Islet of Langerhans (tissue), 1 donor: ENCODE measurements around the gene CCDC87.
"Not testable (repeated sequence)": the region's sequence is repeated elsewhere in the genome, so short reads cannot be mapped to it uniquely, and the experiment has no call there.

Experiments used
- FAIRE-seq: peaks from one replicate; lab custom pipeline; 2011; peaks lifted over from hg19 to GRCh38; lab: Jason Lieb, UNC

CCDC87 gene

GRCh38 chr11:66592457-66593302, at the start of gene CCDC87, which contains the start of gene CCS:
Gene CCDC87 (minus strand): TSS chr11:66593063. CDS start chr11:66593015, 48 bp downstream.
Gene CCS (plus strand): TSS chr11:66593185. CDS start chr11:66593262, 77 bp downstream.
- FAIRE-seq: no peak

GRCh38 chr11:66641834-66642233, 49.0 kb upstream of the CCDC87 start:
- no peak for FAIRE-seq

GRCh38 chr11:66639814-66640340, 47.0 kb upstream of the CCDC87 start:
- not testable (repeated sequence) for FAIRE-seq

GRCh38 chr11:66639066-66639813, 46.4 kb upstream of the CCDC87 start:
- FAIRE-seq: no peak

GRCh38 chr11:66638177-66639065, 45.6 kb upstream of the CCDC87 start, which contains the start of gene RBM4:
Gene RBM4 (plus strand): TSS chr11:66638703. CDS start chr11:66639712, 1,009 bp downstream.
- FAIRE-seq: peak; percentile 68

DNA sequence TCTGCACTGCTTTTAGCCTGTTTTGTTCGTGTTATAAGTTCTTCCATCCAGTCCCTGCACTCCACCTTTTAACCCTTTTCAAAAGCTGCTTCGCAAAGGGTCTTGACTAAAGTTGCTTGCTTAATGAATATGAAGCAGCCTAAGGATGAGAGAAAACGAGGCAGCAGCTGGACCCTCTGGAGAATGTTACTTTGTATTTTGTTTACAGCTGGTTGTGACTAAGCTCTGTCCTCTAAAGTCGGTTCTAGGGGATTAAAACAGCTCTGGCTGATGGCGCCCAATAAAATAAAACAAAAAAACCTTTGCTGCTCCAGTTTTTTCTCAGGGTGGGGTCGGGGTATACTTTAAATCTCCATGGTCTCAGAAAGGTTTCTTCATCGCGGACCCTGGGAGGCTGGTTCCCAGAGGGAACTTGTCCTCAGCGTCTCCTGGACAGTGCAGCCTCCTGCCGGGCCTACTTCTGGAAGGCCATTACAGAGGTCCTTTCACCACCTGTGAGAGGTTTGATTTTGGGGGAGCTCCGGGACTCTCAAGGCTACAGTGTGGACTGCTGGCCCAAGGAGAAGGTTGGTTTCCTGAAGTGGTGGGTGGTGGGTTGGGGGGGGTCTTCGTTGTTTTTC, 44.8 kb upstream of the CCDC87 start:
- FAIRE-seq: no peak

DNA sequence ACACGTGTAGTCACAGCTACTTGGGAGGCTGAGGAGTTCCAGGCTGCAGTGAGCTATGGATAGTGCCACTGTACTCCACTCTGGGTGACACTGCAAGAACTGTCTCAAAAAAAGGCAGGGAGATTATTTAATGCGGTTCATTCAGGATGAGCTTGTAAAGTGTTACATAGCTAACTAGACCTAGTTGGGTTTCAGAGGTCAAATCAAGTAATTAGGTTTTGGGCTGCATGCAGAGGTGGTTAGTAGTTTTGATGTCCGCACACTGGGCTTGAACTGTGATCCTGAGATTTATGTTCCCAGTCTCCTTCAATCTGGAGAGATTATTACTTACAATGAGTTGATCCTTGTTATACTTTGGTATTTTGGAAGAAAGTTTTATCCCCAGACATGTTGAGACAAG, 43.5 kb upstream of the CCDC87 start:
- no peak for FAIRE-seq

DNA sequence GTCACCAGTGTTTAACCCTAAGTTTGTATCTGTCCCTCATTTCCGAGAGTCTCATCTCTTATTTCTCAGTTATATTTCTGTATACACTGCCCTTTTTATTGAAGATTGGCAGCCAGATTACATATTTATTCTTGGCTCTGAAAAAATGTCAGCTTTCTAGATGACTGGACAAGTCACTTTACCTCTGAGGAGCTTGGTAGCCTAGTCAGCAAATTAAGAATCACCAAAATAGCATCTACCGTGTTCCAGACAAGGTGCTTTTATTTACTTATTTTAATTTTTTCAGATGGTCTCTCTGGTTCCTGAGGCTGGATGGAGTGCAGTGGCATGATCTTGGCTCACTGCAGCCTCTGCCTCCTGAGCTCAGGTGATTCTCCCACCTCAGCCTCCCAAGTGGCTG, 40.1 kb upstream of the CCDC87 start:
- no peak for FAIRE-seq

- no peak for FAIRE-seq
These were observed 39.0 kb upstream of the CCDC87 start for GRCh38 chr11:66631883-66632282.

DNA sequence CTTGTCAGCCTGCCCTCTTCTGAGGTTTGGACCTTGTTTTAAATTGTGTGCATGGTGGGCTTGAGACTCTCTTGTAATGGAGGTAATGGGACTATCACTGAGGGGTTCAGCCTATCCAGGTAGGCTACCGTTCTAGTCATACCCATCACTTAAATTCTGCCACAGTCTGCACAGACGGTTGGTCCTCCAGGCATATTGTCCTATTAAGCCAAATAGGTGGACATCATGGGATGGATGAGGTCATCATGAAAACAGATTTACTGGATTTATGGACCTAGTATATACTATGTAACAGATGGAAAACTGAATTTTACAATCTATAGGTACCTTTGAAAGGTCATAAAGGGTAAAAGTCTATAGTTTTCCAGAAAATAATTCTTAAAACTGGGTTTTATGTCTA, 36.5 kb upstream of the CCDC87 start:
- FAIRE-seq: no peak

- no peak for FAIRE-seq
These were observed 35.3 kb upstream of the CCDC87 start for GRCh38 chr11:66628061-66628603.

- FAIRE-seq: no peak
These were observed 34.1 kb upstream of the CCDC87 start for GRCh38 chr11:66626926-66627325.

GRCh38 chr11:66626382-66626781, 33.5 kb upstream of the CCDC87 start:
- no peak for FAIRE-seq

- no peak for FAIRE-seq
These were observed 32.9 kb upstream of the CCDC87 start for GRCh38 chr11:66625752-66626149.

DNA sequence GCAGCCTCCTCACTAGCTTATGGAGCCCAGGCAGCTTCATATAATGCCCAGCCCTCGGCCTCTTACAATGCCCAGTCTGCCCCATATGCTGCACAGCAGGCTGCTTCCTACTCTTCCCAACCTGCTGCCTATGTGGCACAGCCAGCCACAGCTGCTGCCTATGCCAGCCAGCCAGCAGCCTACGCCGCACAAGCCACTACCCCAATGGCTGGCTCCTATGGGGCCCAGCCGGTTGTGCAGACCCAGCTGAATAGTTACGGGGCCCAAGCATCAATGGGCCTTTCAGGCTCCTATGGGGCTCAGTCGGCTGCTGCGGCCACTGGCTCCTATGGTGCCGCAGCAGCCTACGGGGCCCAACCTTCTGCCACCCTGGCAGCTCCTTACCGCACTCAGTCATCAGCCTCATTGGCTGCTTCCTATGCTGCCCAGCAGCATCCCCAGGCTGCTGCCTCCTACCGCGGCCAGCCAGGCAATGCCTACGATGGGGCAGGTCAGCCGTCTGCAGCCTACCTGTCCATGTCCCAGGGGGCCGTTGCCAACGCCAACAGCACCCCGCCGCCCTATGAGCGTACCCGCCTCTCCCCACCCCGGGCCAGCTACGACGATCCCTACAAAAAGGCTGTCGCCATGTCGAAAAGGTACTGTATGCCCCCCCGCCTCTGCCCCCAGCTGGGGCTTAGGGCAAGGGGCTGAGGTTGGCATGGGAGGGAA, 32.3 kb upstream of the CCDC87 start:
- no peak for FAIRE-seq

DNA sequence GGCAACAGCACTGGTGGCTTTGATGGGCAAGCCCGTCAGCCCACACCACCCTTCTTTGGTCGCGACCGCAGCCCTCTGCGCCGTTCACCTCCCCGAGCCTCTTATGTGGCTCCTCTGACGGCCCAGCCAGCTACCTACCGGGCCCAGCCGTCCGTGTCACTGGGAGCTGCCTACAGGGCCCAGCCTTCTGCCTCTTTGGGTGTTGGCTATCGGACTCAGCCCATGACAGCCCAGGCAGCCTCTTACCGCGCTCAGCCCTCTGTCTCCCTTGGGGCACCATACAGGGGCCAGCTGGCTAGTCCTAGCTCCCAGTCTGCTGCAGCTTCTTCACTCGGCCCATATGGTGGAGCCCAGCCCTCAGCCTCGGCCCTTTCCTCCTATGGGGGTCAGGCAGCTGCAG, 31.6 kb upstream of the CCDC87 start:
- no peak for FAIRE-seq

GRCh38 chr11:66619080-66619554, 26.3 kb upstream of the CCDC87 start:
- no peak for FAIRE-seq

DNA sequence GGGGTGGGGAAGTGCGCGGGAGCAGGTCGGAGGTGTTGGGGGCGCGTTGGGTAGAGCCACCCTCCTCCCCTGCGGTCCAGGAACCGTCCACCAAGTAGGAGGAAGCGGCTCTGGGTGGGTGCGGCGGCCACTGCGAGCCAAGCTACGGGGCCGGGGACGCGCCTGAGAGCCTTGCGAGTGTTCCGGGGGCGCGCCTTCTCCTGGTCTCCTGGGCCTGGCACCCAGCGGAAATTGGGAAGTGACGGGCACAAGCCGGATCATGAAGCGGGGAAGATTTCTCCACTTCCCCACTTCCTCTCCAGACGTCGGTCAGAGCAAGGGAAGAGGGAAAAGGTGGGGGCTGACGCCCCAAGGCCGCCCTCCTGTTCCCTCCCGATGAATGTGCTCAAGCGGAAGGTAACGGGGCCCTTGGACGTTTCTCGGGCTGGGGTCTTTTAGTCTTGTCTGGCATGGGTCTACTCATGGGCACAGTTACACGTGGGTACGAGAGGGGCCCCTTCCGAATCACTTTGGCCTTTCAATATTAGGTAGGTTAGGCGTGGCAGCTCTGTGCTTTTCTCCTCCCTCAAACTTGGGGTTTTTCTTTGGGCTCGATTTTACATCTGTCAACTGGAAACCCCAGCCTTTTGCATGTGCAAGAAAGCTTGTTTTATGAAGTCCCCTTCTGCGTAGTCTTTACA, 24.4 kb upstream of the CCDC87 start:
- FAIRE-seq: no peak

DNA sequence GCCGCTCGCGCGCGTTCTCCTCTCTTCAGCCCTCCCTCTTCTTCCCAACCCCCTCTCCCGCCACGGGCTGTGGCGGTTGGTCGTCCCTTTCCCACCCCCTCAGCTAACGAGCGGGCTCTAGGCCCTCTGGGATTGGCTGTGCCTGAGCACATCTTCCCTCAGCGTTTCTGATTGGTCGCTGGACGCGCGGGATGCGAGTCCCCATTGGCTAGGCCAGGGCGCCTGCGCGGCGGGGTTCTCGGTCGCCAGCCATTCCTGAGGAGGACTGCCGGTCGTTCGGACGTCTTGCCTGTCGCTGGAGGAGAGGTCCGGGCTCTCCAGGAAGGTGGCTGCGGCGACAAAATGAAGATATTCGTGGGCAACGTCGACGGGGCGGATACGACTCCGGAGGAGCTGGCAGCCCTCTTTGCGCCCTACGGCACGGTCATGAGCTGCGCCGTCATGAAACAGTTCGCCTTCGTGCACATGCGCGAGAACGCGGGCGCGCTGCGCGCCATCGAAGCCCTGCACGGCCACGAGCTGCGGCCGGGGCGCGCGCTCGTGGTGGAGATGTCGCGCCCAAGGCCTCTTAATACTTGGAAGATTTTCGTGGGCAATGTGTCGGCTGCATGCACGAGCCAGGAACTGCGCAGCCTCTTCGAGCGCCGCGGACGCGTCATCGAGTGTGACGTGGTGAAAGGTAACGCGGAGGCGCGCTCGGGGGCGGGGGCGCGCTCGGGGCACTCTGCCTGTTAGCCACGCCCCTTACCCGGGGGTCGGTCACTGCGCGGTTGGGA, 23.7 kb upstream of the CCDC87 start, which contains the start of gene RBM14:
RBM14 (plus strand) TSS at position 252 of the 776 bp plus-strand sequence; CDS start at position 343, 91 bp downstream.
- no peak for FAIRE-seq
